22Rv1 (cell line): ENCODE measurements around the gene CFAP210.

Source experiments
- H3K27ac ChIP-seq: fragments of 450-650 bp; 2 replicates; pipeline ENCODE4 v1.5.1; 2017
- CTCF ChIP-seq: fragments of 450-650 bp; IDR thresholded peaks from 2 replicates; pipeline ENCODE4 v1.5.1; 2017; ENCODE audit warnings: mild to moderate bottlenecking
- ZFX ChIP-seq: fragments of 450-650 bp; IDR thresholded peaks from 2 replicates; pipeline ENCODE4 v1.6.1; 2017; ENCODE audit warnings: antibody characterized with exemption, borderline replicate concordance

The CFAP210 gene

GRCh38 chr2:169712791-169713227 lies 18.6 kb upstream of the CFAP210 start:
- TF ChIP-seq CTCF, result no peak
- TF ChIP-seq ZFX, result no peak

GRCh38 chr2:169711751-169712509 lies 17.7 kb upstream of the CFAP210 start:
- no peak for TF ChIP-seq CTCF
- TF ChIP-seq ZFX, result no peak
- H3K27ac ChIP-seq, result no peak overlapping the region

More at GRCh38 chr2:169712791-169713227, 18.6 kb upstream of the CFAP210 start:
- no peak overlapping the region for H3K27ac ChIP-seq

- H3K27ac ChIP-seq, result no peak overlapping the region
- no peak for TF ChIP-seq CTCF
Measured at GRCh38 chr2:169709981-169710380, 15.8 kb upstream of the CFAP210 start.

GRCh38 chr2:169709331-169709730 lies 15.1 kb upstream of the CFAP210 start:
- TF ChIP-seq ZFX (no peak), CTCF (no peak)
- no peak overlapping the region for H3K27ac ChIP-seq

- no peak overlapping the region for H3K27ac ChIP-seq
- TF ChIP-seq ZFX (no peak), CTCF (no peak)
Measured at GRCh38 chr2:169707626-169708025, 13.4 kb upstream of the CFAP210 start.

GRCh38 chr2:169705927-169706326 lies 11.7 kb upstream of the CFAP210 start:
- H3K27ac ChIP-seq, result no peak overlapping the region
- no peak for TF ChIP-seq ZFX
- no peak for TF ChIP-seq CTCF

GRCh38 chr2:169704160-169704708 lies 10.0 kb upstream of the CFAP210 start:
- no peak for TF ChIP-seq ZFX
- TF ChIP-seq CTCF, result no peak
- H3K27ac ChIP-seq, result no peak overlapping the region
